ENCODE data around the gene PTCH2. TPM values are rescaled to one million over a fixed set of nuclear protein-coding genes. Genes with fewer than 3 reads are reported as not detected.

PTCH2 gene
- total RNA-seq, 2 donors from 2014 or later = 1.5 to 1.6 TPM

DNA sequence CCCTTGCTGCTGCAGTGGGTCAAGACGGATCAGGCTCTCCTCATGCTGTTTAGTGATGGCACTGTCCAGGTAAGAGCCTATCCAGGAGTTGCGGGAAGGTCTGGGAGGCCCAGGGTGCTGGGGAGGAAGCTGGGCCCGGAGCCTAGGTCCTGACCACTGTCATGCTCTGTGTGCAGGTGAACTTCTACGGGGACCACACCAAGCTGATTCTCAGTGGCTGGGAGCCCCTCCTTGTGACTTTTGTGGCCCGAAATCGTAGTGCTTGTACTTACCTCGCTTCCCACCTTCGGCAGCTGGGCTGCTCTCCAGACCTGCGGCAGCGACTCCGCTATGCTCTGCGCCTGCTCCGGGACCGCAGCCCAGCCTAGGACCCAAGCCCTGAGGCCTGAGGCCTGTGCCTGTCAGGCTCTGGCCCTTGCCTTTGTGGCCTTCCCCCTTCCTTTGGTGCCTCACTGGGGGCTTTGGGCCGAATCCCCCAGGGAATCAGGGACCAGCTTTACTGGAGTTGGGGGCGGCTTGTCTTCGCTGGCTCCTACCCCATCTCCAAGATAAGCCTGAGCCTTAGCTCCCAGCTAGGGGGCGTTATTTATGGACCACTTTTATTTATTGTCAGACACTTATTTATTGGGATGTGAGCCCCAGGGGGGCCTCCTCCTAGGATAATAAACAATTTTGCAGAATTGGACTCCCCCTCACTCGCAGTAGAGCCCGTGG is 37.6 kb downstream of the PTCH2 start:
- Histone ChIP-seq H3K9me3 (ENCODE audit: control insufficient read depth, low read length) (no peaks in the 10 kb centered on the region), H3K27me3 (ENCODE audit: control insufficient read depth, insufficient read depth, low read length, poor library complexity, severe bottlenecking) (no peaks in the 10 kb centered on the region), H3K36me3 (ENCODE audit: control insufficient read depth, insufficient read depth, low read length) (peaks cover 27% of the 10 kb centered on the region), H3K4me3 (ENCODE audit: low read length) (no peak overlapping the region), H3K9ac (ENCODE audit: extremely low read depth, low read length, poor library complexity, severe bottlenecking) (no peak overlapping the region), H3K4me1 (ENCODE audit: control insufficient read depth, insufficient read depth, low read length) (peaks cover 36% of the 10 kb centered on the region), H3K27ac (ENCODE audit: low read depth, low read length) (no peak overlapping the region)
- TF ChIP-seq, protein P1, sequence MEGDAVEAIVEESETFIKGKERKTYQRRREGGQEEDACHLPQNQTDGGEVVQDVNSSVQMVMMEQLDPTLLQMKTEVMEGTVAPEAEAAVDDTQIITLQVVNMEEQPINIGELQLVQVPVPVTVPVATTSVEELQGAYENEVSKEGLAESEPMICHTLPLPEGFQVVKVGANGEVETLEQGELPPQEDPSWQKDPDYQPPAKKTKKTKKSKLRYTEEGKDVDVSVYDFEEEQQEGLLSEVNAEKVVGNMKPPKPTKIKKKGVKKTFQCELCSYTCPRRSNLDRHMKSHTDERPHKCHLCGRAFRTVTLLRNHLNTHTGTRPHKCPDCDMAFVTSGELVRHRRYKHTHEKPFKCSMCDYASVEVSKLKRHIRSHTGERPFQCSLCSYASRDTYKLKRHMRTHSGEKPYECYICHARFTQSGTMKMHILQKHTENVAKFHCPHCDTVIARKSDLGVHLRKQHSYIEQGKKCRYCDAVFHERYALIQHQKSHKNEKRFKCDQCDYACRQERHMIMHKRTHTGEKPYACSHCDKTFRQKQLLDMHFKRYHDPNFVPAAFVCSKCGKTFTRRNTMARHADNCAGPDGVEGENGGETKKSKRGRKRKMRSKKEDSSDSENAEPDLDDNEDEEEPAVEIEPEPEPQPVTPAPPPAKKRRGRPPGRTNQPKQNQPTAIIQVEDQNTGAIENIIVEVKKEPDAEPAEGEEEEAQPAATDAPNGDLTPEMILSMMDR (conservative IDR thresholded peaks at IDR 0.05) = peak; percentile 29
- H3K27ac Mint-ChIP-seq = peak overlapping the region; percentile 55
- WGBS, 2 experiments (ENCODE audit: insufficient coverage in 1 of 2, insufficient read length in 1 of 2) = 97 to 98% methylated on average over 17 to 20 of the region's 20 CpGs
- no peak overlapping the region for H3K4me3 Mint-ChIP-seq
- peak; percentile 52 for DNase-seq
- H3K9me3 Mint-ChIP-seq = no peaks in the 10 kb centered on the region
- peaks cover 2% of the 10 kb centered on the region for H3K27me3 Mint-ChIP-seq (ENCODE audit: insufficient read depth)
- peaks cover 39% of the 10 kb centered on the region for H3K4me1 Mint-ChIP-seq
- peaks cover 9% of the 10 kb centered on the region for H3K36me3 Mint-ChIP-seq (ENCODE audit: low read depth)

DNA sequence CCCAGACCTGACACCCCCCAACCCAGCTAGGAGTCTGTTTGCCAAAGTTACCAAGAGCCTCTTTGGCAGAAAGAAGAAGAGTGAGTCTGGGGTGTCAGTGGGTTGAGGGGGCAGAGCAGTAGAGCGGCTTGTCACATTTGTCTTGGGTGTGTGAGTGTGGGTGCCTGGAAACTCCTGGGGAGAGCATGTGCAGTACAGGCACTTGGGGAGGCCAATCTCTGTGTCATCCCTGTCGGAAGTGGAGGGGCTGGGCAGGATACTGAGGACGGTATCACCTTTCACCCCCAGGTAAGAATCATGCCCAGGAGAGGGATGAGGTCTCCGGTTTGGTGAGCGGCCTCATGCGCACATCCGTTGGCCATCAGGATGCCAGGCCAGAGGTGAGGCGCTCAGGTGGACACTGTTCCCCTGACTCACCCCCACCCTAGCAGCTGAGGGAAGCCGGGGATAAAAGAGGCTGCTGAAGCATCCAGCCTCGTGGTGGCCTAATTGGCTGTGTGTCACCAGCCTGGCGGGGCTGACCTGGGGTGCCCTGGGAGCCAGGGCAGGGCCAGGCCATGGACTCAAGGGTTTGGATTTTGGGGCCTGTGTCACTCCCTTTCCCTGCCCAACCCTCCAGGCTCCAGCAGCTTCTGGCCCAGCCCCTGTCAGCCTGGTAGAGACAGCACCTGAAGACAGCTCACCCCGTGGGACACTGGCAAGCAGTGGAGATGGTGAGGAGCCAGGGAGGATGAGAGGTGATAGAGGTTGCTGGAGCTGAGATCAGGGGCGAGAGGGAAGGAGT is 39.5 kb downstream of the PTCH2 start:
- peaks cover 2% of the 10 kb centered on the region for H3K27me3 Mint-ChIP-seq (ENCODE audit: insufficient read depth)
- H3K36me3 ChIP-seq (ENCODE audit: control insufficient read depth, insufficient read depth, low read length) = peaks cover 27% of the 10 kb centered on the region
- no peak overlapping the region for H3K4me3 Mint-ChIP-seq
- peak overlapping the region; percentile 1 for H3K27ac Mint-ChIP-seq
- no peaks in the 10 kb centered on the region for H3K9me3 ChIP-seq (ENCODE audit: control insufficient read depth, low read length)
- no peaks in the 10 kb centered on the region for H3K9me3 Mint-ChIP-seq
- H3K9ac ChIP-seq (ENCODE audit: extremely low read depth, low read length, poor library complexity, severe bottlenecking) = no peak overlapping the region
- H3K36me3 Mint-ChIP-seq (ENCODE audit: low read depth) = peaks cover 9% of the 10 kb centered on the region
- H3K4me1 ChIP-seq (ENCODE audit: control insufficient read depth, insufficient read depth, low read length) = peaks cover 24% of the 10 kb centered on the region
- 94 to 95% methylated on average over 6 to 13 of the region's 13 CpGs for WGBS, 2 experiments (ENCODE audit: insufficient coverage in 1 of 2, insufficient read length in 1 of 2)
- TF ChIP-seq, protein P1 (conservative IDR thresholded peaks at IDR 0.05) = no peak
- DNase-seq = peak; percentile 39
- H3K4me1 Mint-ChIP-seq = peaks cover 34% of the 10 kb centered on the region
- no peaks in the 10 kb centered on the region for H3K27me3 ChIP-seq (ENCODE audit: control insufficient read depth, insufficient read depth, low read length, poor library complexity, severe bottlenecking)
- no peak overlapping the region for H3K4me3 ChIP-seq (ENCODE audit: low read length)
- H3K27ac ChIP-seq (ENCODE audit: low read depth, low read length) = no peak overlapping the region

DNA sequence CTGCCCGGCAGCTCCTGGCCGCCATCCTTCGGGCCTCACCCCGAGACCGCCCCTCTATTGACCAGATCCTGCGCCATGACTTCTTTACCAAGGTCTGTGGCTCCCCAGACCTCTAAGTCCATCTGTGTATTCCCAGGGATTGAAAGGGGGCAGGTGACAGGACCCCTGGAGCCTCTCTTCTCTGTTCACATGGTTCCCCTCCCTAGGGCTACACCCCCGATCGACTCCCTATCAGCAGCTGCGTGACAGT is 40.1 kb downstream of the PTCH2 start:
- Histone ChIP-seq H3K4me1 (ENCODE audit: control insufficient read depth, insufficient read depth, low read length) (peaks cover 19% of the 10 kb centered on the region), H3K27me3 (ENCODE audit: control insufficient read depth, insufficient read depth, low read length, poor library complexity, severe bottlenecking) (no peaks in the 10 kb centered on the region), H3K4me3 (ENCODE audit: low read length) (no peak overlapping the region), H3K9me3 (ENCODE audit: control insufficient read depth, low read length) (no peaks in the 10 kb centered on the region), H3K9ac (ENCODE audit: extremely low read depth, low read length, poor library complexity, severe bottlenecking) (no peak overlapping the region), H3K36me3 (ENCODE audit: control insufficient read depth, insufficient read depth, low read length) (peaks cover 27% of the 10 kb centered on the region), H3K27ac (ENCODE audit: low read depth, low read length) (peak overlapping the region; percentile 85)
- TF ChIP-seq, protein P1 (conservative IDR thresholded peaks at IDR 0.05) = no peak
- DNase-seq = no peak
- peak overlapping the region; percentile 1 for H3K27ac Mint-ChIP-seq
- H3K36me3 Mint-ChIP-seq (ENCODE audit: low read depth) = peaks cover 9% of the 10 kb centered on the region
- H3K4me1 Mint-ChIP-seq = peaks cover 33% of the 10 kb centered on the region
- no peak overlapping the region for H3K4me3 Mint-ChIP-seq
- peaks cover 2% of the 10 kb centered on the region for H3K27me3 Mint-ChIP-seq (ENCODE audit: insufficient read depth)
- no peaks in the 10 kb centered on the region for H3K9me3 Mint-ChIP-seq
- WGBS, 2 experiments (ENCODE audit: insufficient coverage in 1 of 2, insufficient read length in 1 of 2) = 93 to 98% methylated on average over 6 to 9 of the region's 9 CpGs

All from endodermal cell (in vitro differentiated cells).